ACC112 (cell line): ENCODE results near the gene MEFV.

ENCODE experiments used
- H2AFZ ChIP-seq: fragments of 200-600 bp; sonication (generic); one replicate; pipeline ENCODE4 v1.6.0; 2017; ENCODE audit warnings: antibody characterized with exemption, low read length; ENCODE audit not compliant: unreplicated experiment
- H3K27ac ChIP-seq: fragments of 200-600 bp; sonication (generic); 2 replicates; pipeline ENCODE4 v1.5.1; 2014; ENCODE audit warnings: low read depth, mild to moderate bottlenecking, antibody characterized with exemption, low read length, moderate library complexity
- H3K27me3 ChIP-seq: fragments of 200-600 bp; sonication (generic); 2 replicates; pipeline ENCODE4 v1.6.1; 2014; ENCODE audit warnings: mild to moderate bottlenecking, antibody characterized with exemption, low read length, moderate library complexity, mixed read lengths; ENCODE audit not compliant: insufficient read depth
- H3K36me3 ChIP-seq: fragments of 200-600 bp; sonication (generic); 2 replicates; pipeline ENCODE4 v1.6.1; 2016; ENCODE audit warnings: mild to moderate bottlenecking, antibody characterized with exemption, low read length, moderate library complexity, mixed read lengths; ENCODE audit not compliant: insufficient read depth
- H3K4me1 ChIP-seq: fragments of 200-600 bp; sonication (generic); one replicate; pipeline ENCODE4 v1.6.1; 2016; ENCODE audit warnings: low read length, mixed read lengths; ENCODE audit not compliant: insufficient read depth, unreplicated experiment, control insufficient read depth
- H3K4me3 ChIP-seq: fragments of 200-600 bp; sonication (generic); 2 replicates; pipeline ENCODE4 v1.5.1; 2014; ENCODE audit warnings: mild to moderate bottlenecking, low read depth, low read length
- H3K79me2 ChIP-seq: fragments of 200-600 bp; sonication (generic); one replicate; pipeline ENCODE4 v1.6.0; 2016; ENCODE audit warnings: low read length; ENCODE audit not compliant: control insufficient read depth, unreplicated experiment, insufficient read depth

MEFV gene

GRCh38 chr16:3256146-3256865 is at the start of gene MEFV:
Gene MEFV, minus strand, starts transcription at chr16:3256633. Its CDS starts 46 bp downstream, at chr16:3256587.
- Histone ChIP-seq H3K4me3 (no peak within 1 kb of the TSS), H2AFZ (no peak within 1 kb of the TSS), H3K36me3 (no peaks in the 10 kb centered on the region), H3K79me2 (no peaks in the 10 kb centered on the region), H3K27me3 (no peaks in the 10 kb centered on the region), H3K27ac (peak within 1 kb of the TSS; percentile 48; the same call in 1 of the 2 replicates), H3K4me1 (peaks cover 14% of the 10 kb centered on the region)

GRCh38 chr16:3306078-3306477 is 49.6 kb upstream of the MEFV start:
- H3K27ac ChIP-seq = peak overlapping the region; percentile 90
- H2AFZ ChIP-seq = peak overlapping the region; percentile 94
- H3K79me2 ChIP-seq = peaks cover 50% of the 10 kb centered on the region
- peak overlapping the region; percentile 86 for H3K4me3 ChIP-seq
- no peaks in the 10 kb centered on the region for H3K4me1 ChIP-seq
- no peaks in the 10 kb centered on the region for H3K27me3 ChIP-seq
- H3K36me3 ChIP-seq = peaks cover 72% of the 10 kb centered on the region

- Histone ChIP-seq H3K4me3 (peak within 1 kb of the TSS; percentile 86), H3K4me1 (no peaks in the 10 kb centered on the region), H3K27me3 (no peaks in the 10 kb centered on the region), H3K79me2 (peaks cover 50% of the 10 kb centered on the region), H2AFZ (peak within 1 kb of the TSS; percentile 94), H3K36me3 (peaks cover 73% of the 10 kb centered on the region), H3K27ac (peak within 1 kb of the TSS; percentile 90)
Measured at GRCh38 chr16:3305109-3306068, 49.0 kb upstream of the MEFV start, which contains the start of the genes TIGD7 and ZNF75A. Gene TIGD7, minus strand, starts transcription at chr16:3305430. Its CDS starts 4,816 bp downstream, at chr16:3300614. Gene ZNF75A, plus strand, starts transcription at chr16:3305497. Its CDS starts 2,932 bp downstream, at chr16:3308429.

- H3K79me2 ChIP-seq = peaks cover 50% of the 10 kb centered on the region
- no peaks in the 10 kb centered on the region for H3K27me3 ChIP-seq
- peak overlapping the region; percentile 86 for H3K4me3 ChIP-seq
- H3K36me3 ChIP-seq = peaks cover 73% of the 10 kb centered on the region
- H3K27ac ChIP-seq = peak overlapping the region; percentile 90
- no peaks in the 10 kb centered on the region for H3K4me1 ChIP-seq
- peak overlapping the region; percentile 94 for H2AFZ ChIP-seq
Measured at GRCh38 chr16:3304370-3304769, 47.9 kb upstream of the MEFV start.

DNA sequence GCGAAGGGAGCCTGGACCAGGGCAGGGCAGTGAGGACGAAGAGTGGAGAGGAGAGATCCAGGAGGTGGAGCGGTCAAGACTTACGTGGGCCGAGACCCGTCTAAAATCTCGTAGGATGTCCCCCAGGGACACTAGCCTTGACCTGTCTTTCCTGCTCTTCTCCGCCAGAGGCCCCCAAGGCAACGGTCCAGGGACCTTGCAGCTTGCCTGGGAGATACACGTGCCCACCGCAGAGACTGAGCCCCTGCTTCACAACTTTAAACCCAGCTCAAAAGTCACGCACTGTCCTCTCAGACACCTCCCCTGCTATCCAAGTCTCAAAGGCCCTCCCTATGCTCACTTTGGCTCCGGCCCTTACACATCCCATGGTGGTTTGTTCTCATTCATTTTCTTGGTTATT is 39.4 kb upstream of the MEFV start:
- Histone ChIP-seq H3K79me2 (peaks cover 4% of the 10 kb centered on the region), H3K36me3 (peaks cover 72% of the 10 kb centered on the region), H3K4me1 (no peaks in the 10 kb centered on the region), H2AFZ (no peak overlapping the region), H3K4me3 (no peak overlapping the region), H3K27ac (no peak overlapping the region), H3K27me3 (no peaks in the 10 kb centered on the region)

GRCh38 chr16:3295209-3295608 is 38.8 kb upstream of the MEFV start:
- no peak overlapping the region for H3K27ac ChIP-seq
- H3K4me1 ChIP-seq = no peaks in the 10 kb centered on the region
- peaks cover 72% of the 10 kb centered on the region for H3K36me3 ChIP-seq
- no peak overlapping the region for H2AFZ ChIP-seq
- H3K27me3 ChIP-seq = no peaks in the 10 kb centered on the region
- H3K4me3 ChIP-seq = no peak overlapping the region
- H3K79me2 ChIP-seq = peaks cover 9% of the 10 kb centered on the region

DNA sequence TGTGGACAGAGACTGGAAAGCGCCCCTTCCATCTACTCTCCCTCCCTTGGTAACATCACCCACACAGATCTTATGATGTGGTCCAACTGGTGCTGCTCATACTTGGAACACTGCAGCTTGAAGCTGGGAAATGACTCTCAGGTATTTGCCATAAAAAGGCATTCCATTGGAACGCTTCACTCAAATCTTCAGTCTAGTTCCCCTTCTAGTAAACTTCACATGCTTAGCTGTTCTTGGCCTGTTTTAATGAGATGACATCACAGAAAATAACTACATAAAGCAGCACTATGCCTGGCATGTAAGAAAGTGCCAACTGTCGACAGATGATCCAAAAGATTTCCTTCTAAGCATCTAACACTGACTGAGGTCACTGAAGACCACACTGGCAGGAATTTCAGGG is 36.2 kb upstream of the MEFV start:
- Histone ChIP-seq H3K36me3 (peaks cover 77% of the 10 kb centered on the region), H3K4me3 (no peak overlapping the region), H3K79me2 (peaks cover 24% of the 10 kb centered on the region)

GRCh38 chr16:3289998-3290673 is 33.7 kb upstream of the MEFV start:
- Histone ChIP-seq H3K36me3 (peaks cover 82% of the 10 kb centered on the region), H3K79me2 (peaks cover 45% of the 10 kb centered on the region), H3K27ac (no peak overlapping the region)

More for the DNA sequence above, 36.2 kb upstream of the MEFV start:
- Histone ChIP-seq H2AFZ (no peak overlapping the region), H3K27me3 (no peaks in the 10 kb centered on the region), H3K27ac (no peak overlapping the region), H3K4me1 (no peaks in the 10 kb centered on the region)

DNA sequence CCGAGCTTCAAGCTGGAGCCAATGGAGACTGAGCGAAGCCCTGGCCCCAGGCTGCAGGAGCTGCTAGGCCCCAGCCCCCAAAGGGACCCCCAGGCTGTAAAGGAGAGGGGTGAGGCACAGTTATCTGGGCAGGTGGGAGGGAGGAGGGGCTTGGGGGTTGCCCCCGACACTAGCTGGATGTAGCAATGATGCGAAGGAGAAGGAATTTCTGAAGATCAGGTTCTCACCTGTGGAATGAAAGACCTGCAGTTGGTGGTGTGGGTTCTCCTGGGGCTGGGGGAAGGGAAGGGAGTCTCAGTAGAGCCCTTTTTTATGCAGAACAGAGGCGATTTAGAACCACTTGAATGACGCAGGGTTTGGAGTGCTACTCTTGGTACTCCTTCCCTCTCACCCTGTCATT is 28.7 kb upstream of the MEFV start:
- no peak overlapping the region for H2AFZ ChIP-seq
- peaks cover 54% of the 10 kb centered on the region for H3K79me2 ChIP-seq
- H3K36me3 ChIP-seq = peaks cover 48% of the 10 kb centered on the region
- H3K27me3 ChIP-seq = no peaks in the 10 kb centered on the region
- peaks cover 10% of the 10 kb centered on the region for H3K4me1 ChIP-seq
- H3K4me3 ChIP-seq = peak overlapping the region; percentile 89
- no peak overlapping the region for H3K27ac ChIP-seq

More at GRCh38 chr16:3289998-3290673, 33.7 kb upstream of the MEFV start:
- peaks cover 3% of the 10 kb centered on the region for H3K4me1 ChIP-seq
- H3K4me3 ChIP-seq = no peak overlapping the region
- H3K27me3 ChIP-seq = no peaks in the 10 kb centered on the region
- H2AFZ ChIP-seq = no peak overlapping the region
